Vagina (tissue), 2 donors: Measurements from ENCODE around the gene LYZL2. TPM values are rescaled to one million over a fixed set of nuclear protein-coding genes. Genes with fewer than 3 reads are reported as not detected.
"Not testable (repeated sequence)": the region's sequence is repeated elsewhere in the genome, so short reads cannot be mapped to it uniquely, and the experiment has no call there.

Experiments
- DNase-seq, 2 donors: peaks; one replicate each; pipeline ENCODE4 v3.0.0-alpha.2; 2017; ENCODE audit errors: extremely low spot score in 2 of 2
- H3K27ac ChIP-seq: fragments of 200-600 bp; sonication (generic); one replicate; pipeline ENCODE4 v1.5.1; 2019
- H3K27me3 ChIP-seq: fragments of 200-600 bp; sonication (generic); one replicate; pipeline ENCODE4 v1.5.1; 2019
- H3K36me3 ChIP-seq, 2 donors: fragments of 200-600 bp; sonication (generic); one replicate each; pipeline ENCODE4 v1.5.1; 2017 to 2019
- H3K4me1 ChIP-seq: fragments of 200-600 bp; sonication (generic); one replicate; pipeline ENCODE4 v1.5.1; 2019
- H3K4me3 ChIP-seq, 2 donors: fragments of 200-600 bp; sonication (generic); 1 replicate in 1 of 2; 2 replicates in 1 of 2; pipeline ENCODE4 v1.5.1; 2016 to 2019
- H3K9me3 ChIP-seq: fragments of 200-600 bp; sonication (generic); one replicate; pipeline ENCODE4 v1.5.1; 2019
- CTCF ChIP-seq, 3 experiments: fragments of 450-650 bp in 2 of 3; fragments of 200-600 bp in 1 of 3; sonication (generic) in 1 of 3; IDR thresholded peaks; one replicate each; pipeline ENCODE4 v1.5.1; 2017 to 2019; ENCODE audit warnings: antibody characterized with exemption in 3 of 3, mild to moderate bottlenecking in 2 of 3, moderate library complexity in 2 of 3
- POLR2A ChIP-seq, 2 donors: fragments of 450-650 bp; IDR thresholded peaks; one replicate each; pipeline ENCODE4 v1.6.1; 2017; ENCODE audit warnings: antibody characterized with exemption in 2 of 2, mild to moderate bottlenecking in 2 of 2, moderate library complexity in 2 of 2
- POLR2AphosphoS5 ChIP-seq, 2 donors: sonication (generic); formaldehyde crosslinking; IDR thresholded peaks; one replicate each; pipeline ENCODE4 v1.9.0; 2017; ENCODE audit warnings: antibody characterized with exemption in 2 of 2, mild to moderate bottlenecking in 2 of 2, low read depth in 1 of 2; ENCODE audit not compliant: insufficient read depth in 1 of 2
- intact Hi-C: fragments of 100-400 bp; cut with DNase I; formaldehyde crosslinking; loops from one replicate; pipeline ENCODE4 v1.15.1; 2023
- total RNA-seq: library from RNA; depleted of rRNA; stranded (reverse); fragments of >200 nt; gene quantifications from one replicate; pipeline ENCODE4 v1.2.3, GENCODE V29; 2016

Gene LYZL2
- total RNA-seq, 1 donor from 2014 or later: not detected

GRCh38 chr10:30671026-30671616, 41.6 kb upstream of the LYZL2 start:
- Histone ChIP-seq H3K27ac (no peak overlapping the region), H3K9me3 (no peaks in the 10 kb centered on the region), H3K36me3 (no peaks in the 10 kb centered on the region), H3K4me3 (peak overlapping the region; percentile 3 to 26), H3K4me1 (no peaks in the 10 kb centered on the region), H3K27me3 (no peaks in the 10 kb centered on the region)
- no peak for DNase-seq
- intact Hi-C loops: no loop called here
- TF ChIP-seq POLR2AphosphoS5 (IDR thresholded peaks at IDR 0.05; ENCODE audit: insufficient read depth in 1 of 2, low read depth in 1 of 2) (no peak), POLR2A (IDR thresholded peaks at IDR 0.05) (no peak), CTCF (IDR thresholded peaks at IDR 0.05) (peak; percentile 47 to 74 (median 63))

GRCh38 chr10:30667982-30668381, 38.4 kb upstream of the LYZL2 start:
- H3K27me3 ChIP-seq, H3K4me3 ChIP-seq, H3K27ac ChIP-seq, DNase-seq, H3K9me3 ChIP-seq, H3K36me3 ChIP-seq, intact Hi-C loops, H3K4me1 ChIP-seq: not testable (repeated sequence)

- DNase-seq, intact Hi-C loops, H3K4me1 ChIP-seq, H3K9me3 ChIP-seq, H3K27ac ChIP-seq, H3K36me3 ChIP-seq, H3K4me3 ChIP-seq, H3K27me3 ChIP-seq: not testable (repeated sequence)
Measured at GRCh38 chr10:30663403-30663802, 33.9 kb upstream of the LYZL2 start.

GRCh38 chr10:30662814-30663213, 33.3 kb upstream of the LYZL2 start:
- DNase-seq: no peak
- intact Hi-C loops: no loop called here
- Histone ChIP-seq H3K9me3 (no peaks in the 10 kb centered on the region), H3K27ac (no peak overlapping the region), H3K4me3 (no peak overlapping the region), H3K36me3 (no peaks in the 10 kb centered on the region), H3K27me3 (no peaks in the 10 kb centered on the region), H3K4me1 (no peaks in the 10 kb centered on the region)
- TF ChIP-seq CTCF (IDR thresholded peaks at IDR 0.05) (no peak), POLR2A (IDR thresholded peaks at IDR 0.05) (no peak), POLR2AphosphoS5 (IDR thresholded peaks at IDR 0.05; ENCODE audit: insufficient read depth in 1 of 2, low read depth in 1 of 2) (no peak)

GRCh38 chr10:30660314-30660713, 30.8 kb upstream of the LYZL2 start:
- DNase-seq, intact Hi-C loops, H3K27me3 ChIP-seq: not testable (repeated sequence)

GRCh38 chr10:30656233-30656632, 26.7 kb upstream of the LYZL2 start:
- no peaks in the 10 kb centered on the region for H3K9me3 ChIP-seq
- H3K27me3 ChIP-seq: no peaks in the 10 kb centered on the region
- H3K27ac ChIP-seq: no peak overlapping the region
- H3K4me1 ChIP-seq: no peaks in the 10 kb centered on the region
- TF ChIP-seq POLR2AphosphoS5 (IDR thresholded peaks at IDR 0.05; ENCODE audit: insufficient read depth in 1 of 2, low read depth in 1 of 2): no peak
- TF ChIP-seq POLR2A (IDR thresholded peaks at IDR 0.05): no peak
- no peak for TF ChIP-seq CTCF (IDR thresholded peaks at IDR 0.05)
- intact Hi-C loops: no loop called here
- DNase-seq: no peak
- H3K36me3 ChIP-seq: no peaks in the 10 kb centered on the region
- H3K4me3 ChIP-seq: no peak overlapping the region

More at GRCh38 chr10:30660314-30660713, 30.8 kb upstream of the LYZL2 start:
- H3K27ac ChIP-seq, H3K4me1 ChIP-seq, H3K36me3 ChIP-seq, H3K9me3 ChIP-seq, H3K4me3 ChIP-seq: not testable (repeated sequence)

- H3K36me3 ChIP-seq, H3K27ac ChIP-seq, H3K4me1 ChIP-seq, H3K27me3 ChIP-seq, DNase-seq, H3K9me3 ChIP-seq, intact Hi-C loops, H3K4me3 ChIP-seq: not testable (repeated sequence)
Measured at GRCh38 chr10:30655001-30655400, 25.4 kb upstream of the LYZL2 start.

- H3K27ac ChIP-seq, H3K36me3 ChIP-seq, H3K4me1 ChIP-seq, intact Hi-C loops, H3K9me3 ChIP-seq, H3K27me3 ChIP-seq, H3K4me3 ChIP-seq, DNase-seq: not testable (repeated sequence)
Measured at GRCh38 chr10:30651470-30652397, 22.2 kb upstream of the LYZL2 start.
